Measurements from ENCODE around the gene RHBDD3.
A peak's percentile ranks its signal among the peaks of the same experiment; 100 is the strongest.

RHBDD3 gene

GRCh38 chr22:29310863-29311339 lies 43.1 kb upstream of the RHBDD3 start:
- Histone ChIP-seq H3K36me3 (ENCODE audit: control insufficient read depth, insufficient read depth, low read length) (no peaks in the 10 kb centered on the region), H3K9ac (ENCODE audit: low read depth, low read length) (no peak overlapping the region), H3K27me3 (ENCODE audit: control insufficient read depth, insufficient read depth, low read length) (peaks cover 36% of the 10 kb centered on the region), H3K27ac (ENCODE audit: low read depth, low read length) (no peak overlapping the region), H3K4me1 (ENCODE audit: control insufficient read depth, insufficient read depth, low read length) (peaks cover 6% of the 10 kb centered on the region; the same call in 1 of the 2 replicates), H3K4me3 (ENCODE audit: low read depth, low read length) (no peak overlapping the region), H3K9me3 (ENCODE audit: control insufficient read depth, insufficient read depth, low read length) (no peaks in the 10 kb centered on the region)

- Histone ChIP-seq H3K27ac (ENCODE audit: low read depth, low read length) (no peak overlapping the region), H3K9me3 (ENCODE audit: control insufficient read depth, insufficient read depth, low read length) (no peaks in the 10 kb centered on the region), H3K27me3 (ENCODE audit: control insufficient read depth, insufficient read depth, low read length) (peaks cover 30% of the 10 kb centered on the region), H3K36me3 (ENCODE audit: control insufficient read depth, insufficient read depth, low read length) (no peaks in the 10 kb centered on the region), H3K4me3 (ENCODE audit: low read depth, low read length) (no peak overlapping the region), H3K9ac (ENCODE audit: low read depth, low read length) (no peak overlapping the region), H3K4me1 (ENCODE audit: control insufficient read depth, insufficient read depth, low read length) (peaks cover 6% of the 10 kb centered on the region; the same call in 1 of the 2 replicates)
These were observed 42.5 kb upstream of the RHBDD3 start for GRCh38 chr22:29310065-29310862.

- Histone ChIP-seq H3K27ac (ENCODE audit: low read depth, low read length) (no peak overlapping the region), H3K4me1 (ENCODE audit: control insufficient read depth, insufficient read depth, low read length) (peaks cover 6% of the 10 kb centered on the region; the same call in 1 of the 2 replicates), H3K4me3 (ENCODE audit: low read depth, low read length) (no peak overlapping the region), H3K36me3 (ENCODE audit: control insufficient read depth, insufficient read depth, low read length) (no peaks in the 10 kb centered on the region), H3K9ac (ENCODE audit: low read depth, low read length) (no peak overlapping the region), H3K9me3 (ENCODE audit: control insufficient read depth, insufficient read depth, low read length) (no peaks in the 10 kb centered on the region), H3K27me3 (ENCODE audit: control insufficient read depth, insufficient read depth, low read length) (peaks cover 22% of the 10 kb centered on the region)
These were observed 41.7 kb upstream of the RHBDD3 start for GRCh38 chr22:29309332-29310064.

GRCh38 chr22:29308791-29309262 lies 41.0 kb upstream of the RHBDD3 start:
- Histone ChIP-seq H3K27ac (ENCODE audit: low read depth, low read length) (no peak overlapping the region), H3K4me3 (ENCODE audit: low read depth, low read length) (no peak overlapping the region), H3K27me3 (ENCODE audit: control insufficient read depth, insufficient read depth, low read length) (peaks cover 15% of the 10 kb centered on the region), H3K9me3 (ENCODE audit: control insufficient read depth, insufficient read depth, low read length) (no peaks in the 10 kb centered on the region), H3K36me3 (ENCODE audit: control insufficient read depth, insufficient read depth, low read length) (no peaks in the 10 kb centered on the region), H3K9ac (ENCODE audit: low read depth, low read length) (no peak overlapping the region), H3K4me1 (ENCODE audit: control insufficient read depth, insufficient read depth, low read length) (peaks cover 6% of the 10 kb centered on the region; the same call in 1 of the 2 replicates)

GRCh38 chr22:29308148-29308790 lies 40.5 kb upstream of the RHBDD3 start:
- H3K4me3 ChIP-seq (ENCODE audit: low read depth, low read length): no peak overlapping the region
- H3K9ac ChIP-seq (ENCODE audit: low read depth, low read length): no peak overlapping the region
- H3K4me1 ChIP-seq (ENCODE audit: control insufficient read depth, insufficient read depth, low read length): peaks cover 6% of the 10 kb centered on the region; the same call in 1 of the 2 replicates
- H3K27me3 ChIP-seq (ENCODE audit: control insufficient read depth, insufficient read depth, low read length): peaks cover 10% of the 10 kb centered on the region; the same call in 1 of the 2 replicates
- H3K36me3 ChIP-seq (ENCODE audit: control insufficient read depth, insufficient read depth, low read length): no peaks in the 10 kb centered on the region
- no peak overlapping the region for H3K27ac ChIP-seq (ENCODE audit: low read depth, low read length)
- no peaks in the 10 kb centered on the region for H3K9me3 ChIP-seq (ENCODE audit: control insufficient read depth, insufficient read depth, low read length)

GRCh38 chr22:29307596-29308147 lies 39.9 kb upstream of the RHBDD3 start:
- H3K9ac ChIP-seq (ENCODE audit: low read depth, low read length): 0 out of 2 replicates have a peak overlapping the region, but pooled peaks have one; percentile 4
- H3K4me3 ChIP-seq (ENCODE audit: low read depth, low read length): peak overlapping the region; percentile 55
- H3K27me3 ChIP-seq (ENCODE audit: control insufficient read depth, insufficient read depth, low read length): peaks cover 5% of the 10 kb centered on the region; the same call in 1 of the 2 replicates
- peaks cover 6% of the 10 kb centered on the region; the same call in 1 of the 2 replicates for H3K4me1 ChIP-seq (ENCODE audit: control insufficient read depth, insufficient read depth, low read length)
- H3K9me3 ChIP-seq (ENCODE audit: control insufficient read depth, insufficient read depth, low read length): no peaks in the 10 kb centered on the region
- no peaks in the 10 kb centered on the region for H3K36me3 ChIP-seq (ENCODE audit: control insufficient read depth, insufficient read depth, low read length)
- H3K27ac ChIP-seq (ENCODE audit: low read depth, low read length): no peak overlapping the region

GRCh38 chr22:29306835-29307595 lies 39.2 kb upstream of the RHBDD3 start:
- peak overlapping the region; percentile 55 for H3K4me3 ChIP-seq (ENCODE audit: low read depth, low read length)
- H3K36me3 ChIP-seq (ENCODE audit: control insufficient read depth, insufficient read depth, low read length): no peaks in the 10 kb centered on the region
- peaks cover 6% of the 10 kb centered on the region; the same call in 1 of the 2 replicates for H3K4me1 ChIP-seq (ENCODE audit: control insufficient read depth, insufficient read depth, low read length)
- peak overlapping the region; percentile 88 for H3K27ac ChIP-seq (ENCODE audit: low read depth, low read length)
- peaks cover 5% of the 10 kb centered on the region; the same call in 1 of the 2 replicates for H3K27me3 ChIP-seq (ENCODE audit: control insufficient read depth, insufficient read depth, low read length)
- H3K9ac ChIP-seq (ENCODE audit: low read depth, low read length): peak overlapping the region; percentile 20; the same call in 1 of the 2 replicates
- H3K9me3 ChIP-seq (ENCODE audit: control insufficient read depth, insufficient read depth, low read length): no peaks in the 10 kb centered on the region

- H3K27me3 ChIP-seq (ENCODE audit: control insufficient read depth, insufficient read depth, low read length): peaks cover 5% of the 10 kb centered on the region; the same call in 1 of the 2 replicates
- H3K9me3 ChIP-seq (ENCODE audit: control insufficient read depth, insufficient read depth, low read length): no peaks in the 10 kb centered on the region
- no peaks in the 10 kb centered on the region for H3K36me3 ChIP-seq (ENCODE audit: control insufficient read depth, insufficient read depth, low read length)
- peak within 1 kb of the TSS; percentile 20; the same call in 1 of the 2 replicates for H3K9ac ChIP-seq (ENCODE audit: low read depth, low read length)
- H3K4me3 ChIP-seq (ENCODE audit: low read depth, low read length): peak within 1 kb of the TSS; percentile 55
- peaks cover 6% of the 10 kb centered on the region; the same call in 1 of the 2 replicates for H3K4me1 ChIP-seq (ENCODE audit: control insufficient read depth, insufficient read depth, low read length)
- peak within 1 kb of the TSS; percentile 88 for H3K27ac ChIP-seq (ENCODE audit: low read depth, low read length)
These were observed 38.5 kb upstream of the RHBDD3 start, which contains the start of gene GAS2L1 for GRCh38 chr22:29306175-29306834. Gene GAS2L1, plus strand, starts transcription at chr22:29306650. Its CDS starts 1,456 bp downstream, at chr22:29308106.

- Histone ChIP-seq H3K4me3 (ENCODE audit: low read depth, low read length) (peak overlapping the region; percentile 55), H3K27me3 (ENCODE audit: control insufficient read depth, insufficient read depth, low read length) (peaks cover 5% of the 10 kb centered on the region; the same call in 1 of the 2 replicates), H3K4me1 (ENCODE audit: control insufficient read depth, insufficient read depth, low read length) (peaks cover 2% of the 10 kb centered on the region; the same call in 1 of the 2 replicates), H3K9me3 (ENCODE audit: control insufficient read depth, insufficient read depth, low read length) (no peaks in the 10 kb centered on the region), H3K36me3 (ENCODE audit: control insufficient read depth, insufficient read depth, low read length) (peaks cover 2% of the 10 kb centered on the region), H3K9ac (ENCODE audit: low read depth, low read length) (no peak overlapping the region), H3K27ac (ENCODE audit: low read depth, low read length) (peak overlapping the region; percentile 88)
These were observed 38.0 kb upstream of the RHBDD3 start for GRCh38 chr22:29305836-29306174.

All from HUES48 (cell line).